GM18511 (cell line): ENCODE data around the gene BAIAP3.

ENCODE experiments used
- ATAC-seq: cut with Tn5 transposase; IDR thresholded peaks from one replicate; pipeline ENCODE4 v1.9.1; 2021; ENCODE audit warnings: mild to moderate bottlenecking, moderate library complexity; ENCODE audit not compliant: unreplicated experiment

BAIAP3 gene

DNA sequence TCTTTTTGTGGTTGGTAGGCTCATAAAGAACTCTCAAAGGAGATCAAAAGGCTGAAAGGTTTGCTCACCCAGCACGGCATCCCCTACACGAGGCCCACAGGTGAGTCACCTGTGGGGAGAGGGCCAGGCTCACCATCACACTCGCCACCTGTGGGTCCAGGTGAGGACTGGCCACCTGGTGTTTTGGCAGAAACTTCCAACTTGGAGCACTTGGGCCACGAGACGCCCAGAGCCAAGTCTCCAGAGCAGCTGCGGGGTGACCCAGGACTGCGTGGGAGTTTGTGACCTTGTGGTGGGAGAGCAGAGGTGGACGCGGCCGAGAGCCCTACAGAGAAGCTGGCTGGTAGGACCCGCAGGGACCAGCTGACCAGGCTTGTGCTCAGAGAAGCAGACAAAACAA, 29.4 kb downstream of the BAIAP3 start:
- ATAC-seq: no peak

GRCh38 chr16:1363501-1364041, 30.1 kb downstream of the BAIAP3 start:
- no peak for ATAC-seq

DNA sequence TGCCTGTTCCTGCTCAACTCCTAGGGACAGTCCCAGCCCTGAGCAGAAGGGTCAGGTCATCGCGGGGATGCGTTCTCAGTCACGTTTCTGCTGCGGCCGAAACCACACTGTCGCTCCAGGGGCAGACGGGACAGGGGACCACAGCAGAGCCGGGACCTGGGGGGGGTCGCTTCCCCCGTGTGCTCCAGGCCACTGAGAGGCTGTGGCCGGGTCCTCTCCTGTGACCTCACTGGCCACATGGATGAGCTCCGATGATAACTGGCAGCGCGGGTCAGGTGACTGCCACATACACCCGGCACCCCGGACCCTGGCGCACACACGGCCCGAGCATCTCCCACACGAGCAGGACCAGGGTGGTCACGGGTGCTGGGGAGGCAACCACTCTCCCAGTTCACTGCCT, 31.1 kb downstream of the BAIAP3 start:
- ATAC-seq: no peak

DNA sequence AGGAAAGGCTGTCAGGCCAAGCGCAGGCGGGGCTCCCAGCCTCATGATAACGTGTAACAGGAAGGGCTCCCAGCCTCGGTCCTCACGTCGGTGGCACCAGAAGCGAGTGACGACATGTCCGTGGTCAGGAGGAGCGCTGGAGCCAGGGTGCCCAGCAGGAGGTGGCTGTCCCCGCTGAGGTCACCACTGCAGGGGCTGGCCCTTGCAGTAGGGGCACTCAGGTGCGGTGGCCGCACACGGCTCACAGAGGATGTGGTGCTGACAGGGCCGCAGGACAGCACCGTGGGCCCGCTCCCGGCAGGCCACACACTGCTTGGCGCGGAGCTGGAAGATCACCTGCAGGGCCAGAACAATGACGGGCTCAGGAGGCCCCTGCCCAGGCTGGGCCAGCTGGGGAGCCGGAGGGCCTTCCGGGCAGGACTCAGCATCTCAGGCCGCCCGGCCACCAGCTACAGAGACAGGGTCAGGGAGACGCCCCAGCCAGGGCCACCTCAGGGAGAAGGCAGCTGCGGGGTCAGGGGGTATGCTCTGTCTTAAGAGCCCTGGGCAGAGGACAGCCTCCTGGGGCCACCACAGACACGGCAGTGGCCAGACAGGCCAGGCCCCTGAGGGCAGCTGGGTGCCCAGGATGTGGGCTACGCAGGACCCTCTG, 32.7 kb downstream of the BAIAP3 start:
- ATAC-seq: no peak

DNA sequence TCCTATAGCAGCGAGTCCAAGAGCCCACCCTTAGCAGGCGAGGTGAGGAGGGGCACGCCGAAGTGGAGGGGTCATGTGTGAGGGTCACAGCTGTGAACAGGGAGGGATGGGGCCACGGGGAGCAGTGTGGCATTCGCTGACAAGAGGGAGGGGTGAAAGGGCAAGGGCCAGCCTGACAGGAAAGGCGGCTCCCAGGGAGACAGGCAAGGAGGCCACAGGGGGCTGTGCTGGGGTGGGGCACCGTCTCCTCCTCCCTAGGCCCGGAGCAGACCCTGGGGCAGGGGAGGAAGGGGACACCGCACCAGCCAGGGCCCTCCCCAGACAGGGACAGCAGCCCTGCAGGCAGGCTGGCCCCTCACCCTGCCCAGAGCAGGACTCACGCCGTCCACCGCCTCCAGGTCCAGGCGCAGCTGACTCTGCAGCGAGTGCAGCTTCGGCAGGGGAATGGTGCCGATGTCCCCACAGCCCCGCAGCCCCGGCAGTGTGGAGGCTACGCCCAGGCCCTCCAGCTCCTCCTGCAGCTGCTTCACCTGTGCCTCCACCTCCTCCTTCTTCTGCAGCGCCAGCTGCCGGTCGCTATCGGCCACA, 33.4 kb downstream of the BAIAP3 start:
- no peak for ATAC-seq

- no peak for ATAC-seq
These were observed 34.2 kb downstream of the BAIAP3 start for GRCh38 chr16:1367486-1368174.

DNA sequence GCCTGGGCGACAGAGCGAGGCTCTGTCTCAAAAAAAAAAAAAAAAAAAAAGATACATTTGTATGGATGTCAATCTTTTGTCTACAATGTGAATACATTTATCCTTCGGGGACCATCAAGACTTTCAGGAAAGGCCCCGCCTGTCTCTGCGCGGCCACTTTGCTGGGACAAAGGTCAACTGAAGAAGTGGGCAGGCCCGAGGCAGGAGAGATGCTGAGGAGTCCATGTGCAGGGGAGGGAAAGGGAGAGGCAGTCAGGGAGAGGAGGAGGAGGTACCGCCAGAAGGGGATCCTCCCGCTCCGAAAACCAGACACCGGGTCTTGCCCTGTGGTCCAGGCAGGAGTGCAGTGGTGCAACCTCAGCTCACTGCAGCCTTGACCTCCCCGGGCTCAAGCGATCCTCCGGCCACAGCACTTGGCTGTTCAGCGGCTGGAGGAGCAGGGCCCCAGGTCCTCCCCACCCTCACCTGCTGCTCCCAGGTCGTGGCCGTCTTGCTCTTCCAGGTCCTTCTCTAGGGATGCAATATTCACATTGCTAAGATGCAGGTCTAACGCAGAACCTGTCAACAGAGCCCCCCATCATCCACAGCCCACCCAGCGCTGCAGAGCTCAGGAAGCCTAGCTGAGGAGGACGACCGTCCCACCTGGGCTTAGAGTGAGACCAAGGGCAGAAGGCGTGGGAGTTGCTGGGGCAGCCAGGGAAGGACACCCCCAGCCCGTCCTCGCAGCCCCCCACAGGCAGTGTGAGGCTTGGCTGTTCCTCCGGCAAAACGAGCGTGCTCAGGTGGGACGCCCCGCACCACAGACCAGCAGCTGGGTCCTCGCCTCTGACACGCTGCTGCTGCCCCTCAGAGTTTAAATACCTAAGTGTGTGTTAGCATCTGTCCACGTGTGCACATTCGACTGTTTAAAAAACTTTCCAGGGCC, 37.9 kb downstream of the BAIAP3 start:
- no peak for ATAC-seq

GRCh38 chr16:1372292-1372950, 39.0 kb downstream of the BAIAP3 start:
- no peak for ATAC-seq

DNA sequence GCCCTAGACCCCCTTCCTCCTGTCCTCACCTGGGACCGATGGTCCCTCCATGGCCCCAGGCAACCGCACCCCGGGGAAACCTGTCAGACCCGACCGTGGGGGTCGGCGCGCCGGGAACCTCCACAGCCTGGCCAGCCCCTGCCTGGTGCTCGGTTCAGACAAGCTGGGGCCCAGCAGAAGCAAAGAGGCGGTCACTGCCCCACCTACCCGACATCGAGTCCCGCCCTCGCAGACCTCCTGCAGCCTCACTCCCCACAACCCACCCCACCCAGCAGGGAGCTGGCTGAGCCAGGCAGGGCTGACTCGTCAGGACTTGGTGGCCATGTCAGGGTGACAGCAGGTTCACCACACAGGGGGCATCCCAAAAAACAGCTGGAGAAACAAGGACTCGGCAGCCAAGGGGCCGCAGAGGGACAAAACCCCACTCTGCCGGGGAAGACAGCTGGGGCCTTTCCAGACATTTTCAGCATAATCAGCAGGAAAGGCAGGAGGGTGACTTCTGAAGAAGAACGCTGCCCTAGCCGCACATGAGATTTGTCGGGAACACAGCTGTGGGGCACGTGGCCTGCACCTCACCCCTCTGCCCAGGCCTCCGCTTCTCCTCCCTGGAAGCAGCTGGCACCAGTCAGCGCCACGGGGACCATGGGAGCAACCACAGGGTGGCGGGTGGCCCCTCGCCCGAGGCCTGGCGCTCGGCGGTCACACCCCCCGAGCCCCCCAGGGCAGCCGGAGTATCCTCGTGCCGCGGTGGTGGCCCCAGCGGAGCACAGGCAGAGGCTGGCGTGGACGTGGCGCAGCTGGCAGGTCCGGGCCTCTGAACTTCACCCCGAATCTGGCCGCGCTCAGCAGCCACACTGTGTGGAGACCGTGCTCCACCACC, 41.2 kb downstream of the BAIAP3 start:
- ATAC-seq: no peak

GRCh38 chr16:1375298-1375640, 41.8 kb downstream of the BAIAP3 start:
- ATAC-seq: no peak

DNA sequence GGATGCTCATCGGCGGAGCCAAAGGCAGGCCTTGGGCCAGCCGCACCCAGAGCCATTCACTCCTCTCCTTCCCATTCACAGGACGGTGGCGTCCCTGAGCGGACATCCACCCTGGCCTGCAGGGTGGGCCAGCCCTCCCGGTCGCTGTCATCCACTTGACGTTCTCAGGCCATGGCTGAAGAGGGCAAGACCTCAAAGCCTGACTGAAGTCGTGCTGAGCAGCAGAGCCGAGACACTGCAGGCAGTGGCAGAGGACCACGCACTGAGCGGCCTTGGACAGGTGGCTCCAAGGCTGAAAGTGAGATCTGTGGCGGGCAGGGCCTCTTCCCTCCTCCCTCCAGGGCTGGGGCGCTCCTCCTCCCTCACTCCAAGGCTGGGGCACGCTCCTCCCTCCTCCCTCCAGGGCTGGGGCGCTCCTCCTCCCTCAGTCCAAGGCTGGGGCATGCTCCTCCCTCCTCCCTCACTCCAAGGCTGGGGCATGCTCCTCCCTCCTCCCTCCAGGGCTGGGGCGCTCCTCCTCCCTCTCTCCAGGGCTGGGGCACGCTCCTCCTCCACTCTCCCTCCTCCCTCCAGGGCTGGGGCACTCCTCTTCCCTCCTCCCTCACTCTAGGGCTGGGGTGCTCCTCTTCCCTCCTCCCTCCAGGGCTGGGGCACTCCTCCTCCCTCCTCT, 42.4 kb downstream of the BAIAP3 start:
- ATAC-seq: no peak

- no peak for ATAC-seq
These were observed 44.1 kb downstream of the BAIAP3 start for GRCh38 chr16:1377406-1378010.

GRCh38 chr16:1378087-1378803, 44.8 kb downstream of the BAIAP3 start:
- ATAC-seq: no peak

DNA sequence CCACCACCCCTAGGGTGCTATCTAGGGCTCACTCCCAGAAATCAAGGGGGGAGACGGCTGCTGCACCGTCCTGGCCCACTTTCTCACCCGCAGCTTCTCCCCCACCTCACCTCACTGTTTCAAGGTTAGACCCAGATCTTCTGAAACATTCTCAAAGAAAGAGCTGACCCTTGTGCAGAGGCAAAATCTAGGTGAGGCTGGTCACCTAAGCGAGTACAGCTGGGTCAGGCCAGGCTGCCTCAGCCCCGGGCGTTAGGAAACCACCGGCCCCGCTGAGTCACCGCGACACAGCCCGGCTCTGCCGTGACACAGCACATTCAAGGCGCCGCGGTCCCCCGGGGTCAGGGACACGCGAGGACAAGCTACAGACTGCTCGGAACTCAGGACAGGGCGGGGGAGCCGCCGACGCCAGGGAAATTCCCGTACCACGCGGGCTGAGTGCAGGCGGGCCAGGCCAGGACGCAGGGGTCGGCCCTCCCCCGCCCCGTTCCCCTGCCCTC, 45.4 kb downstream of the BAIAP3 start:
- ATAC-seq: peak; percentile 45

DNA sequence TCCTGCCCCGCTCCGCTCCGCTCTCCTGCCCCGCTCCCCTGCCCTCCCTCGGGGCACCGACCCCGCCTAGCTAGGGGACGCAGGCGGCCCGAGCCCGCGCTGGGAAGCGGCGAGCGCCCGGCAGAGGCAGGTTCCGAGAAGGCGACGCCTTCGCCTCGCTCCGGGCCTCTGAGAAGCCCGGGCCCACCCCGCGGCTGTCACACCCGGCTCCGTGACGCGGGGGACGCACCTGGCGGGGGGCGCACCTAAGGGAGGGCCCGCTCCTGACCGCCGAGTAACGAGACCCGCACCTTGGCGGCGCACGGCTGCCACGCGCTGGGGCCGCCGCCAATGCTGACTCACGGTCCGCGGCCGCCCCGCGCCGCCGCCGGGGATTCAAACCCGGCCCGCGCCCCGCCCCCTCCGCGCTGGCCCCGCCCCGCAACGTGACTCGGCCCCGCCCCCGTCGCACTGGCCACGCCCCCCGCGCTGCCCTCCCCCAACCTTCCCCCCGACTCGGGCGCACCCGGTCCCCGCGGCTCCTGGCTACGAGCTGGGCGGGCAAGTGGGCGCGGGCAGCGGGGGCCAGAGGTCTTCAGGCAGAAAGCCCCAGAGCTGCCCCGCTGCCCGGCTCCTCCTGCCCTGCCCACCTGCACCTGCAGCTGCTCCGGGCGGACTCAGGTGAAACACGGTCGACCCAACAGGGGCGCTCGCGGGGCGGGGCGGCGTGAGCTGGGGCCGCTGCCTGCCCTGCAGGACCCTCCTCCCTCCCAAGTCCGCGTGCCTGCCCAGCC, 46.0 kb downstream of the BAIAP3 start:
- peak; percentile 54 for ATAC-seq

GRCh38 chr16:1380195-1380594, 46.8 kb downstream of the BAIAP3 start:
- no peak for ATAC-seq
